ENCODE measurements around the gene RSF1.
"Not testable (repeated sequence)": the region's sequence is repeated elsewhere in the genome, so short reads cannot be mapped to it uniquely, and the experiment has no call there.

RSF1 gene, protein sequence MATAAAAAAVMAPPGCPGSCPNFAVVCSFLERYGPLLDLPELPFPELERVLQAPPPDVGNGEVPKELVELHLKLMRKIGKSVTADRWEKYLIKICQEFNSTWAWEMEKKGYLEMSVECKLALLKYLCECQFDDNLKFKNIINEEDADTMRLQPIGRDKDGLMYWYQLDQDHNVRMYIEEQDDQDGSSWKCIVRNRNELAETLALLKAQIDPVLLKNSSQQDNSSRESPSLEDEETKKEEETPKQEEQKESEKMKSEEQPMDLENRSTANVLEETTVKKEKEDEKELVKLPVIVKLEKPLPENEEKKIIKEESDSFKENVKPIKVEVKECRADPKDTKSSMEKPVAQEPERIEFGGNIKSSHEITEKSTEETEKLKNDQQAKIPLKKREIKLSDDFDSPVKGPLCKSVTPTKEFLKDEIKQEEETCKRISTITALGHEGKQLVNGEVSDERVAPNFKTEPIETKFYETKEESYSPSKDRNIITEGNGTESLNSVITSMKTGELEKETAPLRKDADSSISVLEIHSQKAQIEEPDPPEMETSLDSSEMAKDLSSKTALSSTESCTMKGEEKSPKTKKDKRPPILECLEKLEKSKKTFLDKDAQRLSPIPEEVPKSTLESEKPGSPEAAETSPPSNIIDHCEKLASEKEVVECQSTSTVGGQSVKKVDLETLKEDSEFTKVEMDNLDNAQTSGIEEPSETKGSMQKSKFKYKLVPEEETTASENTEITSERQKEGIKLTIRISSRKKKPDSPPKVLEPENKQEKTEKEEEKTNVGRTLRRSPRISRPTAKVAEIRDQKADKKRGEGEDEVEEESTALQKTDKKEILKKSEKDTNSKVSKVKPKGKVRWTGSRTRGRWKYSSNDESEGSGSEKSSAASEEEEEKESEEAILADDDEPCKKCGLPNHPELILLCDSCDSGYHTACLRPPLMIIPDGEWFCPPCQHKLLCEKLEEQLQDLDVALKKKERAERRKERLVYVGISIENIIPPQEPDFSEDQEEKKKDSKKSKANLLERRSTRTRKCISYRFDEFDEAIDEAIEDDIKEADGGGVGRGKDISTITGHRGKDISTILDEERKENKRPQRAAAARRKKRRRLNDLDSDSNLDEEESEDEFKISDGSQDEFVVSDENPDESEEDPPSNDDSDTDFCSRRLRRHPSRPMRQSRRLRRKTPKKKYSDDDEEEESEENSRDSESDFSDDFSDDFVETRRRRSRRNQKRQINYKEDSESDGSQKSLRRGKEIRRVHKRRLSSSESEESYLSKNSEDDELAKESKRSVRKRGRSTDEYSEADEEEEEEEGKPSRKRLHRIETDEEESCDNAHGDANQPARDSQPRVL (N-terminal part only)

DNA sequence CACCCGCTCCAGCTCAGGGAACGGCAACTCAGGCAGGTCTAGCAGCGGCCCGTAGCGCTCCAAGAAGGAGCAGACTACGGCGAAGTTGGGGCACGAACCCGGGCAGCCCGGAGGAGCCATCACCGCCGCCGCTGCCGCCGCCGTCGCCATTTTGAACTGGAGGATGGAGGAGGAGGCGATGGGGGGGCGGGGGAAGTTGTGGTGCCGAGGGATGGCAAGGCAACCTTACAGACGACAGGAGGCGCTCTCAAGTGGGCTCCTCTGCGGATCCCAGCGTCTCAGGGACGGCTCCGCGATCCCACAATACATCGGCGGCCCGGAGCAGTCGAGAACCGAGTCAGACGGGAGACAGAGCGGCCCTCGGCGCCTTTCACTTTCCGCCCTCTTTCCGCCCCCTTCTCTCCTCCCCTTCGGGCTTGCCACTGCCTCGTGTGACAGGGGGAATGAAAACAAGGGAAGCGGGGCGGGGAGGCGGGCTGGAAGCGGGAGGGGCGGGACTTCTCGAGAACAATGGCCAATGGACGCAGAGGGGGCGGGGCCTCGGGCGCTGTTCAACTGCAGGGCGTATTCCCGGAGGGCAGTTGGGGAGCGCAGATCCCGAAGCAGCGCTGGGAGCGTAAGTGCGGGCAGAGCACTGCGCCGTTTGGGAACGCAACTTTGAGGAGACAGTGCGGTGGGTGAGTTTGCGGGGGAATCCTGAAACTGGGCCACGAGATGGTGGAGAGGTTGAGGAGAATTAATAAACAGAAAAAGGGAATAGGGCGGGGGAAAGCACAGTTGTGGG lies at the start of gene RSF1, which contains the start of gene AAMDC:
TSS of gene RSF1 (minus strand) at position 158 of the 784 bp plus-strand sequence. CDS start at position 150, 8 bp downstream.
TSS of gene AAMDC (plus strand) at position 580 of the 784 bp plus-strand sequence. CDS start 21,353 bp downstream, outside the sequence.
- DNase-seq (ENCODE audit: low read depth in 2 of 2): peak; percentile 95 to 96

DNA sequence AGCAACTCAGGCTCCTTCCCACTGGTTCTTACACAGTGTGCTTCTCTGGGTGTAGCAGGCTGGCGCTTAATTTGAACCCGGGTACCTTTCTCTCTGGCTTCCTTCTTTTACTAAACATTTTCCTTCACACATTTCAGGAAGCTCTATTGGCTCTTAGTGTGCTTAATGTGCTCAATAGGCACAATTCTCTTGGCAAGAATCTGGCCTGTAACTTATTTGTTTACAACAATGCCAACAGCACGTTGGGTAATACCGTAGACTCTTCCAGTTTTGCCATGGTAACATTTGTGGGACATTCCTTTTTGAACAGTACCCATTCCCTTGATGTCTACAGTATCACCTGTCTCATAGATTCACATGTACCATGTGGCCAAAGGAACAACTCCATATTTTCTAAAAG lies 48.2 kb upstream of the RSF1 start:
- no peak for DNase-seq (ENCODE audit: low read depth in 2 of 2)

DNA sequence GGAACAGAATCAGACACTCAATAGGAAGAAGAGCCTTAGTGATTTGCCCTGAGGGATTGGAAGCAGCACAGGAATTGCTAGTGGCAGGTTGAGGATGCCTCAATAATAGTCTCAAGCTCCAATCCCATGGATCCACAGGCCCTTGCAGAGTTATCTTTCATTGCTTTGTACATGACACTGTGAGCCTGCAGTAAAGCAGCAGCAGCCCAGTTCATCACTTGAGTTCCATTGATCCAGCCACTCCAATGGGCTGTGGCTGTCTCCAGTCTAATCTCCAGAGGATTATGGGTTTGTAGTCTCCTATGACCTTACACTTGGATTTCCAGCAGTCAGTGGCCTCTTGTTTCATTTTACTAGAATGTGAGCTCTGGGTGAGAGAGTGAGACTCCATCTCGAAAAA lies 45.8 kb upstream of the RSF1 start:
- DNase-seq (ENCODE audit: low read depth in 2 of 2): no peak

DNA sequence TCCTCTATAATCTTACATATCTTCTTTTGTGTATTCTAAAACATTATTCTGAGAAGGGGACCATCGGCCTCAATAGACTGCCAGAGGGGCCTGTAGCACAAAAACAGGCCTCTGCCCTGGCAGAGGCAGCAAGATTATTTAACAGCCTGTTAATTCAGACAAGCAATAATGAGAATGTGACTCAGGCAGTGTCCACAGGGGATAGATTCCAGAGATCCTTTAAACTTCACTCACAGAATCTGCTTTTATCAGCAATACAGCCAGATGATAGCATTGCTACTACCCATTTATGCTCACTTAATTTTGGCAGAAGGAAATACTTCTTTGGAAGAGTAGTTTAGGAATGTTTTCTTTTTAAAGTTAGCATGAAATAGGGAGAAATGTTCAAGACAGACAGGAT lies 45.3 kb upstream of the RSF1 start:
- no peak for DNase-seq (ENCODE audit: low read depth in 2 of 2)

DNA sequence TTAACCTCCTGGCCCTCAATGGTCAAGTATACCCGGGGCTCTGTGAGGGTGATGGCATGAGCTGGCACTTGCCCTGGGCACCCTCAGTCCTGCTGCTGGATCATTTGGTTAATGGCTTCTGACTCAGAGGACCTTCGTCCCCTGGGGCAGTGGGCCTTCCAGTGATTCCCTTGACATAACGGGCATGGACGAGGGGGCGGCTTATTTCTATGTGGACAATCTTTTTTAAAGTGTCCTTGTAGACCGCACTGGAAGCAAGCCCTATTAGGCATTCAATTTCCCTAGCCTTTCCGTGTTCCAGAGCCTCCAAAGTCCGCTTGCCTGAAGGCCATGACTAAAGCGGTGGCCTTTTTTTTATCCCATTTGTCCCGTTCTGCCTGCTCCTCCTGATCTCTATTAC lies 40.9 kb upstream of the RSF1 start:
- not testable (repeated sequence) for DNase-seq (ENCODE audit: low read depth in 2 of 2)

DNA sequence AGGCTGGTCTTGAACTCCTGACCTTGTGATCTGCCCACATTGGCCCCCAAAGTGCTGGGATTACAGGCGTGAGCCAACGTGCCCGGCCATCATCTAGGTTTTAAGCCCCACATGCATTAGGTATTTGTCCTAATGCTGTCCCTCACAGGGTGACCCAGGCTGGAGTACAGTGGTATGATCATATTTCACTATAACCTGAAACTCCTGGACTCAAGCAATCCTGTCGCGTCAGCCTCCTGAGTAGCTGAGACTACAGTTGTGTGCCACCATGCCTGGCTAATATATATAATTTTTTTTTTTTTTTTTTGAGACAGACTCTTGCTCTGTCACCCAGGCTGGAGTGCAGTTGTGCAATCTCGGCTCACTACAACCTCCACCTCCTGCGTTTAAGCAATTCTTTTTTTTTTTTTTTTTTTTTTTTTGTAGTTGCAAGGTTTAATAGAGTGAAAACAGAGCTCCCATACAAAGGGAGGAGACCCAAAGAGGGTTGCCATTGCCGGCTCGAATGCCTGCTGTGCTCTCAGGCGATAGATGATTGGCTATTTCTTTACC lies 37.5 kb upstream of the RSF1 start:
- not testable (repeated sequence) for DNase-seq (ENCODE audit: low read depth in 2 of 2)

DNA sequence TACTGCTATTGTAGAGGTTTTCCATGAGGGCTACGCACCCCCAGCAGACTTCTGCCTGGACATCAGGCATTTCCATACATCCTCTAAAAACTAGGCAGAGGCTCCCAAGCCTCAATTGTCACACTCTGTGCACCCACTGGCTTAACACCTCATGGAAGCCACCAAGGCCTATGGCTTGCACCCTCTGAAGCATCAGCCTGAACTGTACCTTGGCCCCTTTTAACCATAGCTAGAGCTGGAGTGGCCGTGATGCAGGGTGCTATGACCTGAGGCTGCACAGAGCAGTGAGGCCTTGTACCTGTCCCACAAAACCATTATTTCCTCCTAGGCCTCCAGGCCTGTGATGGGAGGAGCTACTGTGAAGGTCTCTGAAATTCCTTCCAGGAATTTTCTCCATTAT lies 34.3 kb upstream of the RSF1 start:
- no peak for DNase-seq (ENCODE audit: low read depth in 2 of 2)

DNA sequence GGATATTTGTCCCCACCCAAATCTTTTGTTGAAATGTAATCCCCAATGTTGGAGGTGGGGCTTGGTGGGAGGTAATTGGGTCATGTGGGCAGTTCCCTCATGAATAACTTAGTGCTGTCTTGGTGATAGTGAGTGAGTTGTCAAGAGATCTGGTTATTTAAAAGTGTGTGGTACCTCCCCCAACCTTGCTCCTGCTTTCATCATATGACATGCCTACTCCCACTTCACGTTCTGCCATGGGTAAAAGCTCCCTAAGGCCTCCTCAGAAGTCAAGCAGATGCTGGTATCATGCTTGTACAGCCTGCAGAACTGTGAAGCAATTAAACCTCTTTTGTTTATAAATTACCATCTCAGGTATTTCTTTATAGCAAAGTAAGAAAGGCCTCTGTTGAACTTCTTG lies 31.0 kb upstream of the RSF1 start:
- no peak for DNase-seq (ENCODE audit: low read depth in 2 of 2)

DNA sequence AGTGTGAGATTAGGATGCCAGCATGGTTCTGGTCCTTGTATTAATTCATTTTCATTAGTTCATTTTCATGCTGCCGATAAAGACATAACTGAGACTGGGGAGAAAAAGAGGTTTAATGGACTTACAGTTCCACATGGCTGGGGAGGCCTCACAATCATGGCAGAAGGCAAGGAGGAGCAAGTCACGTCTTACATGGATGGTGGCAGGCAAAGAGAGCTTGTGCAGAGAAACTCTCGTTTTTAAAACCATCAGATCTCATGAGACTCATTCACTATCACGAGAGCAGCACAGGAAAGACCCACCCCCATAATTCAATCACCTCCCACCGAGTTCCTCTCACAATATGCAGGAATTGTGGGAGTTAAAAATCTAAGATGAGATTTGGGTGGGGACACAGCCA lies 23.2 kb upstream of the RSF1 start:
- not testable (repeated sequence) for DNase-seq (ENCODE audit: low read depth in 2 of 2)

DNA sequence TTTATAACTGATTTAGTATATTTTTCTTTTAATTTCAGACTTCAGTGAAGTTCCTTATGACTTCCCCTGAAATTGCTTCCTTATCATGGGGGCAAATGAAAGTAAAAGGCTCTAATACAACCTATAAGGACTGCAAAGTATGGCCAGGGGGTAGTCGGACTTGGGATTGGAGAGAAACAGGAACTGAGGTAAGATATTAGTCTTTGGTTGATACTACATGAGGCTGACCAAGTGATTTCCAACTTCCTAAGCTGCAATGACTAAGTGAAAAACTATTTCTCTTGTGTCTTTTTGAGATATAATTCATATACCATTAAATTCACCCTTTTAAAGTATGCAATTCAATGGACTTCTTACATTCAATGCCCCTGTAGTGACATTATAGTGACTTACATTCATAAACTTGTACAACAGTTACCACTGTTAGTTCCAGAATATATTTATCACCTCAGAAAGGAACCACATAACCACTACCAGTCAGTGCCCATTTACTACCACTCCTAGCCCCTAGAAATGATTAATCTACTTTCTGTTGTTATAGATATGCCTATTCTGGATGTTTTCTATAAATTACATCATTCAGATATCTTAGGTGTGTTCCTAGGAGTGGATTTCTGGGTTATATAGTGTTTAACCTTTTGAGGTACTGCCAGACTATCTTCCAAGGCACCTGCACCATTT lies 22.1 kb upstream of the RSF1 start:
- no peak for DNase-seq (ENCODE audit: low read depth in 2 of 2)

DNA sequence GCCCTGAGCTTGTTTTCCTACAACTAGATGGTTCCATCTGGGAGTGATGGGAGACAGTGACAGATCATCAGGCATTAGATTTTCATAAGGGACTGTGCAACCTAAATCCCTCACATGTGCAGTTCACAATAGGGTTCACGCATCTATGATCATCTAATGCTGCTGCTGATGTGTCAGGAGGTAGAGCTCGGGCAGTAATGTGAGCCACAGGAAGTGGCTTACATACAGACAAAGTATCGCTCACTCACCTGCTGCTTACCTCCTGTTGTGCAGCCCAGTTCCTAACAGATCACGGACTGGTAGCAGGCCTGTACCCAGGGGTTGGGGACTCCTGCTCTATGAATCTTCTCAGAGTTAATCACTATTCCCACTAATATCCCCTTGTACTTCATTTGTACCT lies 12.8 kb upstream of the RSF1 start:
- DNase-seq (ENCODE audit: low read depth in 2 of 2): no peak

DNA sequence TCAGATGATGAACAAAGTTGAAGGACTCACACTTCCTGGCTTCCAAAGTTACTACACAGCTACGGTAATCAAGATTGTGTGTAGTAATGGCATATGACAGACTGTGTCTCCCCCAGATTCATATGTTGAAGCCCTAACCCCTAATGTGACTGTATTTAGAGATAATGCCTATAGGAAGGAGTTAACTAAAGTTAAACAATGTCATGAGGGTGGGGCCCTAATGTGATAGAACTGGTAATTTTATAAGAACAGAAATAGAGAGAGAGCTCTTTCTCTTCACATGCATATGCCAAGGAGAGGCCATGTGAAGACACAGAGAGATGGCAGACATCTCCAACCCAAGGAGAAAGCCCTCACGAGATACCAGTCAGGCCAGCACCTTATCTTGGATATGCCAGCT lies 8.4 kb upstream of the RSF1 start:
- no peak for DNase-seq (ENCODE audit: low read depth in 2 of 2)

DNA sequence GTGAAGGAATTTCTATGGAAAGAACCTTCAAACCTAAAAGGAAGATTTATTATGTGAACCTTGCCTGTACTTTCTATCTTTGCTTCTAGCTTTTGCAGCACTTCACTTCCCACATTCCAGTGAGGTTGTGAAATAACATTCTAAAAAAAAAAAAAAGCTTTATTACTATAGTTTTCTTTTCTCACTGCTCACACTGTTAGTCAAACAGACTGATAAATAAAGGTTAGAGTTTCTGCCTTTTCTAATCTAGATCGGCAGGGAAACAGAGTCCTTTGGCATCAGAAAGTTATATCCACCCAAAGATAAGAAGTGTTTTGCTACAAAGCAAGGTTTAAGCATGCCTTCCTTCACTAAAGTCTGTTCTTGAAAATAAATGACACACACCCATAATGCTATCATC lies 3.3 kb upstream of the RSF1 start:
- DNase-seq (ENCODE audit: low read depth in 2 of 2): no peak

DNA sequence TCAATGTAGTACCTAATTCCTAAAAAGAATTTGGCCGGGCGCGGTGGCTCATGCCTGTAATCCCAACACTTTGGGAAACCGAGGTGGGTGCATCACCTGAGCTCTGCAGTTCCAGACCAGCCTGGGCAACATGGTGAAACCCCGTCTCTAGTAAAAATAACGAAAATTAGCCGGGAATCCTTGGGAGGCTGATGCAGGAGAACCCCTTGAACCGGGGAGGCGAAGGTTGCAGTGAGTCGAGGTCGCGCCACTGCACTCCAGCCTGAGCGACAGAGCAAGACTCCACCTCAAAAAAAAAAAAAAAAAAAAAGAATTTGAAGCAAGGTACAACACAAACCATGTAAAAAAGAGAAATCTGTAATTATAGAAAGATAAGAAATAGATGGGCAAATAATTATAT lies 1.6 kb upstream of the RSF1 start:
- not testable (repeated sequence) for DNase-seq (ENCODE audit: low read depth in 2 of 2)

DNA sequence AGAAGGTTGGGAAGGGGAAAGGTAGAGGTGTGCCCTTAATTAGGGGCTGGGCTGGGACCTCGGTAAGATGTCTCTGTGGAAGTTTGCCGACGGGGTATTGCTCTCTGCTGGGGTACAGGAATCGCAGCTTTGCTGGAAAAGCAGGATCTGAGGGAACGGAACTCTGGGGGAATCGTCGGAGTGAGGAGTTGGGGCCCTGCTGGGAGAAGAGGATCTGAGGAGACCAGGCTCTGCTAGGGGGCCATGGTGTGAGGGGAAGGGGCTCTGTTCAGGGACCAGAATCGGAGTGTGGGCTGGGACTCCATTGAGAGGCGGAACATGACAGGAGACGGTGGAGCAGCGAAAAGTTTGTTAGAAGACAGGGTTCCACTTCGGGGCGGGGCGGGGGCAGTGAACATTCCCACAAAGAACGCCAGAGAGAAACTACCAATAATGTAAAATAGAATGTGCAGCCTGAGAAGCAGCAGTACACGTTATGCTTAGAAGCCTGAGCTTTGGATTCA lies 878 bp upstream of the RSF1 start:
- no peak for DNase-seq (ENCODE audit: low read depth in 2 of 2)

DNA sequence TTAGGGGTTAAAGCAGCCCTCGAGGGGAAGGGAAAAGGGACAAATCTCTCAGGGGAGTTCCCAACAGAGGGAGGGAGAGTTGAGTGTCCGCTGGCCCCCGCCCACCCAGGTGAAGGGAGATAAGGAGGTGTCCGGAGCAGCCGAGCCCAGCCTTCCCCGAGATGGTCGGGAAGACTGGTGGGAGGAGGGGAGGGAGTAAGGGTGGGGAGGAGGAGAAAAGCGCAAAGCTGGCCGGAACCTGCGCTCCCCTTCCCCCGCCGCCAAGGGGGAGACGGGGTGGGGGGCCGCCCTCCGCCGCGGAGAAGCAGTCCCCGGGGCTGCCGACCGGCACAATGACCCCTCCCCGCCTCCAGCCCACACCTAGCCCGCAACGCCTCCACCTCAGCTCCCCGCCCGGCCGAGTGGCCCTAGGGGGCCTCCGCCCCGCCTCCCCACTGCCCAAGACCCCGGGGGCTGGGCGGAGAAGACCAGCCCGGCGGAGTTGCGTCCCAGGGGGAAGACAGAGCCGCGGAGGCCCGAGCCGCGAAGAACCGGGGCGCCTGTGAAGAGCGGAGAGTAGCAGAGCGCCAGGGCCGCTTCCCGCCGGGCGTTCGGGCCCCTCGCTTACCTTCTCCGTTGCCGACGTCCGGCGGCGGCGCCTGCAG lies 479 bp downstream of the RSF1 start:
- DNase-seq (ENCODE audit: low read depth in 2 of 2): peak in 1 of 2 donors; percentile 30

DNA sequence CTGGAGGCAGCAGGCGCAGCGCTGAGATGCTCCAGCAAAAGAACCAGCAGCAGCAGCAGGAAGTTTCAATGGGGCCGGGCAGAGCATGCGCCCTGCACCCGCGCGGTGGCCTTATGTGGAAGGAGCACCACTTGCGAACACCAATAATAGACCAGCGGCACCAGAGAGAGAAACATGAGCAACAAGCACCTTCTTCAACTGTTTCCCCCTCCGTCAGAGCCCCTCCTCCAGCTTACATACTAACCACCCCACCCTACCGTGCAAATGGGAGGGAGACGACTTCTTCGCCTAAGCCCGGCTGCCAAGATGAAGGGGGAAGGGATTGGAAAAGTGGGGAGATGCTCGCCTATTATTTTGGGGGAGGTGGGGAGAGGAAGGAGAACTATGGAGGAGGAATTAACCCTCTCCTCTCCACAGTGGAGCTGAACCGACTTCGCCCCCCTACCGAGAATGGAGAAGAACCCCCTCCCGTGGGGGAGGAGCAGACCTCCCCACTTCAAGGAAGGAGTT lies 1.1 kb downstream of the RSF1 start:
- peak; percentile 81 for DNase-seq (ENCODE audit: low read depth in 2 of 2)

DNA sequence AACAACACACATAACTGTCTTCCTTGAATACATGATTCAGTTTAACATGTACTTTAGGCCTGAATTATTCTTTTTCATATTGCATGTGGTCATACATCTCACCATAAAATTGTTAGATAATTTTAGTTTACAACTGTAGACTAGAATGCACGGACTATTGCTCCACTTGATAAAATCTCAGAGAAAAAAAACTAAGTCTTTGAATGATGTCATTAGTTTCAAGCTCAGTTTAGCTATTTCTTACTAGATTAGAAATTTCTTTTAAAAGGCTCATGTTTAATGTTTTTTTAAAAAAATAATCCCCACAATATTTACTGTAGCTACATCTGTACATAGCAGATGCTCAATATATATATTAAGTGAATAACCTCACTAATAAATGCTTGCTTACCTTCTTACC lies 5.1 kb downstream of the RSF1 start:
- DNase-seq (ENCODE audit: low read depth in 2 of 2): no peak

DNA sequence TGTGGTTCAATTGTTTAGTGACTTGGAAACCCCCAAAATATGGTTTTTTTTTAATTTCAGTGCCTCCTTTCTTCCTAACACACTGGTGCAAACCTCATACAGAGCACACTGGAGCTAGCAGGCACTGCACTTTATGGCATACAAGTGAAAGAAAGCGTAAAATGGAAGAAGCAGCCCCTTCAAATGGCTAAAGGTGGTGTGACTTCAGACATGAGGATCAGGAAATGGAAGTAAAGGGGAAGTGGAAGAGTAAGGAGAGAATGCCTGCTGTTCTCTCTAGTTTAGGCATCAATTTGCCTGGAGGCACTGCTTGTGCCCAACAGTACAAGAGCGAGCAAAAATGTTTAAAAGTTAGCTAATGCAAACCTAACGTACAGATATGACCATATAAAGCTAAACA lies 5.7 kb downstream of the RSF1 start:
- DNase-seq (ENCODE audit: low read depth in 2 of 2): no peak

All from stimulated activated CD8-positive, alpha-beta memory T cell treated with anti-CD3 and anti-CD28 coated beads, Interleukin-7, amount 100 ng/mL, for 4 hours (primary cell).